ENCODE results near the gene TMEM219. TPM values are rescaled to one million over a fixed set of nuclear protein-coding genes. Genes with fewer than 3 reads are reported as not detected.

Gene TMEM219, protein sequence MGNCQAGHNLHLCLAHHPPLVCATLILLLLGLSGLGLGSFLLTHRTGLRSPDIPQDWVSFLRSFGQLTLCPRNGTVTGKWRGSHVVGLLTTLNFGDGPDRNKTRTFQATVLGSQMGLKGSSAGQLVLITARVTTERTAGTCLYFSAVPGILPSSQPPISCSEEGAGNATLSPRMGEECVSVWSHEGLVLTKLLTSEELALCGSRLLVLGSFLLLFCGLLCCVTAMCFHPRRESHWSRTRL
- total RNA-seq = 10 to 100 TPM; 49.9 to 75.9 (median 57.1) TPM
- long read RNA-seq, partial matches to known transcripts = 1 of 20 reads
- long read RNA-seq, other reads (novel, unspliced or antisense) = 12 of 20 reads

DNA sequence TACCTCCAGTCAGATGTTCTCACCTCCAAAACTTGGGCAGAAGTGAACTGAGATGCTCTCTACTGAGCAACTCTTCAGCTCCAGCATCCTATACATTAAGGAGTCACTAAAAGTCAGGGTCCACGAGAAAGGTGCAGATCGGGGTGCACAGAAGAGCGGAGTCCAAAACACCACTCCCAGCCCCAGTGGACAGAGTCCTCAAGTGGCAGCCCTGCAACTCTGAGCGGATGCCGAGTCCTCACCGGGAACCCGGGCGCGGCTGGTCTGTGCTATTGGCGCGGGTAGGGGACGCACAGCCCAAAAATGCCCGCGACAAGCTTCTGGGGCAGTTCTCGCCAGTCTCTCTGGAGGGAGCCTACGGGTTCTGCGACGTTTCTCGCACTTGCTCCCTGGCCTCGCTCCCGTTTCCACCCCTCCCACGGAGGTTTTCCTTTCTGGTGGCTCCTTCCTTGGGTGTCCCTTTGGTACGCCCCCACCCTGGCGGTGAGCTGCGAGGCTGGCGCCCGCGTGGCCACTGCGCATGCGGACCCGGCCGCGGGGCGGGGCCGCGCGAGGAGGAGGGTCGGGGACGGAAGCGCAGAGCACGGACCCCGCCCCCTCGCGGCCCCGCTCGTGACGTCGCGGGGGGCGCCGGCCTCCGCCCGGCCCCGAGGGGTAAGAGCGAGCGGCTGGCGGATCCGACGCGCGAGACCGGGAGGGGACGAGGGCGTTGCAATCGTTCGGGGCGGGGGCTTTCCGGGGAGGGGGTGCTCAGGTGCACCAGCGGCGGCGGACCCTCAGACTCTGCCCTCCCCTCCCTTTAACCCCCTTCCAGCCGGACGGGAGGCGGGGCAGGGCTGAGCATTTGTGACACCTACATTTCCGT is at the start of gene TMEM219:
Gene TMEM219, plus strand, starts transcription at position 601 of the 865 bp plus-strand sequence. CDS start 1,065 bp downstream, outside the sequence.
- Histone ChIP-seq H3K4me1 (peaks cover 0 to 33% (median 4%) of the 10 kb centered on the region in 4 donors), H3K36me3 (no peaks in the 10 kb centered on the region), H3K27ac (peak within 1 kb of the TSS; percentile 83 to 90 (median 83)), H3K4me3 (peak within 1 kb of the TSS; percentile 72 to 79 (median 74)), H3K27me3 (no peaks in the 10 kb centered on the region), H3K9me3 (no peaks in the 10 kb centered on the region)
- DNase-seq = peak; percentile 90 to 92 (median 92)
- ATAC-seq = peak; percentile 90 to 97 (median 95)
- WGBS (ENCODE audit: insufficient coverage, low coverage, low lambda C conversion rate, missing lambda C conversion rate) = 0% methylated on average over 14 of the region's 75 CpGs
- TF ChIP-seq CTCF (IDR thresholded peaks at IDR 0.05) (peak; percentile 33 to 68 (median 35)), POLR2A (IDR thresholded peaks at IDR 0.05) (no peak)
- intact Hi-C loops (cut with DNase I) = no loop called here

DNA sequence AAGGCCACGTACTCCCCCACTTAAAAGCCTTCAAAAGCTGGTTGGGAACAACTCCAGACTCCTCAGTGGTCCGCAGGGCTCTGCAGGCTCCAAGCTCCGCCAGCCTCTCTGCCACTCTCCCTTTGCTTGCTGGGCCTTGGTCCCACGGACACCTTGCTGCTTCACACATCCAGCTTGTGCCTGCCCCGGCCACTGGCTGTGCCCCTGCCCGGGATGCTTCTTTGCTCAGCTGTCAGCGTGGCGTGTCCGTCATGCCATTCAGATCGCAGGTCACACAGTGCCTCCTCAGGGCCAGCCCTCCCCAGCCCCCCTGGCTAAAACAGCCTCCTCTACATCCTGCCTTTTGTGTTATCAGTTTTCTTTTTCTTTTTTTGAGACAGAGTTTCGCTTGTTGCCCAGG is 49.8 kb upstream of the TMEM219 start:
- no peak overlapping the region for H3K4me3 ChIP-seq
- WGBS (ENCODE audit: insufficient coverage, low coverage, low lambda C conversion rate, missing lambda C conversion rate) = 90% methylated on average over 4 of the region's 11 CpGs
- peak in 1 of 4 donors; percentile 35 for ATAC-seq
- intact Hi-C loops (cut with DNase I) = no loop called here
- no peaks in the 10 kb centered on the region for H3K36me3 ChIP-seq
- no peak overlapping the region for H3K27ac ChIP-seq
- H3K9me3 ChIP-seq = no peaks in the 10 kb centered on the region
- no peak for DNase-seq
- H3K27me3 ChIP-seq = no peaks in the 10 kb centered on the region
- TF ChIP-seq CTCF (IDR thresholded peaks at IDR 0.05) (no peak), POLR2A (IDR thresholded peaks at IDR 0.05) (no peak)
- H3K4me1 ChIP-seq = no peaks in the 10 kb centered on the region

DNA sequence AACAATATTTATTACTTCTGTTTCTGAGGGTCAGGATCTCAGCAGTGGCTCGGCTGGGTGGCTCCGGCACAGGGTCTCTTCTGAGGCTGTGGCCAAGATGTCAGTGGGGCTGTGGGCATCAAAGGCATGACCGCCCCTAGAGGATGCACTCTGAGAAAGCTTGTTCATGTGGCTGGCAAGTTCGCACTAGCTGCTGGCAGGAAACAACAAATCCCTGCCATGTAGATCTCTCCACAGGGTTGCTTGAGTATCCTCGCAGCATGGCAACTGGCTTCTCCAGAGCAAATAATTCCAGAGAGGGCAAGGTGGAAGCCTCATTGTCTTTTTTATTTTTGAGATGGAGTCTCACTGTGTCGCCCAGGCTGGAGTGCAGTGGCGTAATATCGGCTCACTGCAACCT is 48.4 kb upstream of the TMEM219 start:
- H3K9me3 ChIP-seq = no peaks in the 10 kb centered on the region
- no peaks in the 10 kb centered on the region for H3K27me3 ChIP-seq
- no peak overlapping the region for H3K27ac ChIP-seq
- DNase-seq (no peak), ATAC-seq (no peak)
- no peak overlapping the region for H3K4me3 ChIP-seq
- no peaks in the 10 kb centered on the region for H3K36me3 ChIP-seq
- TF ChIP-seq CTCF (IDR thresholded peaks at IDR 0.05) (no peak), POLR2A (IDR thresholded peaks at IDR 0.05) (no peak)
- WGBS (ENCODE audit: insufficient coverage, low coverage, low lambda C conversion rate, missing lambda C conversion rate) = 100% methylated on average over 1 of the region's 8 CpGs
- H3K4me1 ChIP-seq = no peaks in the 10 kb centered on the region
- intact Hi-C loops (cut with DNase I) = no loop called here

- TF ChIP-seq CTCF (IDR thresholded peaks at IDR 0.05) = no peak
- no peak for TF ChIP-seq POLR2A (IDR thresholded peaks at IDR 0.05)
- Histone ChIP-seq H3K9me3 (no peaks in the 10 kb centered on the region), H3K36me3 (peaks cover 0 to 20% (median 0%) of the 10 kb centered on the region in 4 donors), H3K27me3 (no peaks in the 10 kb centered on the region), H3K4me1 (no peaks in the 10 kb centered on the region), H3K4me3 (no peak overlapping the region), H3K27ac (no peak overlapping the region)
- ATAC-seq (peak in 1 of 4 donors; percentile 37), DNase-seq (no peak)
- WGBS (ENCODE audit: insufficient coverage, low coverage, low lambda C conversion rate, missing lambda C conversion rate) = 81% methylated on average over 6 of the region's 6 CpGs
- intact Hi-C loops (cut with DNase I) = no loop called here
These were observed 46.2 kb upstream of the TMEM219 start for GRCh38 chr16:29915590-29916247.

All from right lobe of liver (tissue), 6 donors.